Suprapubic skin (tissue), 4 donors: ENCODE data around the gene ARHGEF1. TPM values are rescaled to one million over a fixed set of nuclear protein-coding genes. Genes with fewer than 3 reads are reported as not detected.
"Not testable (repeated sequence)": the region's sequence is repeated elsewhere in the genome, so short reads cannot be mapped to it uniquely, and the experiment has no call there.

ENCODE experiments used
- DNase-seq, 2 donors: peaks; one replicate each; pipeline ENCODE4 v3.0.0-alpha.2; 2019; ENCODE audit warnings: low spot score in 2 of 2
- H3K27ac ChIP-seq: fragments of 200-600 bp; sonication (generic); one replicate; pipeline ENCODE4 v1.5.1; 2019
- H3K27me3 ChIP-seq: fragments of 200-600 bp; sonication (generic); one replicate; pipeline ENCODE4 v1.5.1; 2019
- H3K36me3 ChIP-seq: fragments of 200-600 bp; sonication (generic); one replicate; pipeline ENCODE4 v1.5.1; 2019
- H3K4me1 ChIP-seq: fragments of 200-600 bp; sonication (generic); one replicate; pipeline ENCODE4 v1.5.1; 2019
- H3K4me3 ChIP-seq: fragments of 200-600 bp; sonication (generic); one replicate; pipeline ENCODE4 v1.5.1; 2019; ENCODE audit warnings: mild to moderate bottlenecking
- H3K9me3 ChIP-seq: fragments of 200-600 bp; sonication (generic); one replicate; pipeline ENCODE4 v1.5.1; 2019
- CTCF ChIP-seq, 2 donors: fragments of 200-600 bp in 1 of 2; fragments of 450-650 bp in 1 of 2; sonication (generic) in 1 of 2; IDR thresholded peaks; one replicate each; pipeline ENCODE4 v1.5.1; 2016 to 2019; ENCODE audit warnings: antibody characterized with exemption in 2 of 2, mild to moderate bottlenecking in 1 of 2, moderate library complexity in 1 of 2
- EP300 ChIP-seq: sonication (generic); formaldehyde crosslinking; IDR thresholded peaks from one replicate; pipeline ENCODE4 v1.6.1; 2017; ENCODE audit warnings: antibody characterized with exemption
- POLR2A ChIP-seq, 2 donors: fragments of 450-650 bp; IDR thresholded peaks; one replicate each; pipeline ENCODE4 v1.6.1; 2017; ENCODE audit warnings: antibody characterized with exemption in 2 of 2, mild to moderate bottlenecking in 2 of 2, moderate library complexity in 2 of 2
- POLR2AphosphoS5 ChIP-seq, 3 donors: sonication (generic); formaldehyde crosslinking; IDR thresholded peaks; one replicate each; pipeline ENCODE4 v1.6.1; 2017; ENCODE audit warnings: antibody characterized with exemption in 3 of 3
- WGBS: methylation state at CpG from one replicate; pipeline ENCODE4 v1.1.5; 2018; 5-methylcytosine and 5-hydroxymethylcytosine counted together
- total RNA-seq, 4 donors: library from RNA; depleted of rRNA; stranded (reverse); fragments of >200 nt; gene quantifications; one replicate each; pipeline ENCODE4 v1.1.0, GENCODE V29; 2016

The ARHGEF1 gene
- total RNA-seq, 4 donors from 2014 or later, result 61.0 to 173 (median 72.1) TPM

GRCh38 chr19:41936416-41936850 lies 53.4 kb downstream of the ARHGEF1 start:
- H3K4me3 ChIP-seq, result no peak overlapping the region
- WGBS, result 65% methylated on average over 8 of the region's 8 CpGs
- no peak for DNase-seq

GRCh38 chr19:41936961-41937360 lies 54.0 kb downstream of the ARHGEF1 start:
- TF ChIP-seq POLR2AphosphoS5 (IDR thresholded peaks at IDR 0.05), result no peak
- TF ChIP-seq EP300, result no peak
- TF ChIP-seq POLR2A (IDR thresholded peaks at IDR 0.05), result no peak
- no peak for TF ChIP-seq CTCF (IDR thresholded peaks at IDR 0.05)
- no peak for DNase-seq
- Histone ChIP-seq H3K9me3 (no peaks in the 10 kb centered on the region), H3K4me1 (peaks cover 24% of the 10 kb centered on the region), H3K36me3 (no peaks in the 10 kb centered on the region), H3K27me3 (peaks cover 93% of the 10 kb centered on the region), H3K4me3 (no peak overlapping the region), H3K27ac (no peak overlapping the region)
- WGBS, result 69% methylated on average over 12 of the region's 15 CpGs

More at GRCh38 chr19:41936416-41936850, 53.4 kb downstream of the ARHGEF1 start:
- Histone ChIP-seq H3K36me3 (no peaks in the 10 kb centered on the region), H3K9me3 (no peaks in the 10 kb centered on the region), H3K27me3 (peaks cover 95% of the 10 kb centered on the region), H3K27ac (no peak overlapping the region), H3K4me1 (peaks cover 24% of the 10 kb centered on the region)
- TF ChIP-seq POLR2A (IDR thresholded peaks at IDR 0.05), result no peak
- TF ChIP-seq CTCF (IDR thresholded peaks at IDR 0.05), result no peak
- no peak for TF ChIP-seq EP300

GRCh38 chr19:41937525-41938468 lies 54.8 kb downstream of the ARHGEF1 start:
- no peak overlapping the region for H3K4me3 ChIP-seq
- no peaks in the 10 kb centered on the region for H3K36me3 ChIP-seq
- DNase-seq, result no peak
- H3K27me3 ChIP-seq, result peaks cover 88% of the 10 kb centered on the region
- peaks cover 24% of the 10 kb centered on the region for H3K4me1 ChIP-seq
- no peak overlapping the region for H3K27ac ChIP-seq
- no peak for TF ChIP-seq CTCF (IDR thresholded peaks at IDR 0.05)
- no peak for TF ChIP-seq EP300
- no peak for TF ChIP-seq POLR2A (IDR thresholded peaks at IDR 0.05)
- no peak for TF ChIP-seq POLR2AphosphoS5 (IDR thresholded peaks at IDR 0.05)
- H3K9me3 ChIP-seq, result no peaks in the 10 kb centered on the region
- 44% methylated on average over 22 of the region's 22 CpGs for WGBS

- H3K4me1 ChIP-seq, result peaks cover 24% of the 10 kb centered on the region
- not testable (repeated sequence) for H3K9me3 ChIP-seq, H3K27ac ChIP-seq, H3K4me3 ChIP-seq, DNase-seq, H3K36me3 ChIP-seq
- peaks cover 74% of the 10 kb centered on the region for H3K27me3 ChIP-seq
Measured at GRCh38 chr19:41939209-41939608, 56.2 kb downstream of the ARHGEF1 start.

- 2% methylated on average over 28 of the region's 83 CpGs for whole genome bisulfite sequencing
- TF ChIP-seq POLR2AphosphoS5 (IDR thresholded peaks at IDR 0.05) (no peak), CTCF (IDR thresholded peaks at IDR 0.05) (no peak), POLR2A (IDR thresholded peaks at IDR 0.05) (no peak), EP300 (no peak)
- no peak overlapping the region for H3K27ac ChIP-seq
- H3K27me3 ChIP-seq, result peaks cover 65% of the 10 kb centered on the region
- H3K9me3 ChIP-seq, result no peaks in the 10 kb centered on the region
- no peaks in the 10 kb centered on the region for H3K36me3 ChIP-seq
- H3K4me1 ChIP-seq, result peaks cover 24% of the 10 kb centered on the region
- DNase-seq, result no peak
- H3K4me3 ChIP-seq, result peak overlapping the region; percentile 48
Measured at GRCh38 chr19:41939861-41940730, 57.1 kb downstream of the ARHGEF1 start.
